Neuronal stem cell (in vitro differentiated cells): ENCODE measurements around the gene GATA3.

Experiments
- DNase-seq: peaks from one replicate; pipeline ENCODE4 v3.0.0-alpha.2; 2013; ENCODE audit warnings: low spot score
- H2AFZ ChIP-seq: one replicate; pipeline ENCODE4 v1.6.1; 2013; ENCODE audit warnings: mild to moderate bottlenecking, low read length, inconsistent platforms
- H2AK5ac ChIP-seq: 2 replicates; pipeline ENCODE4 v1.6.1; 2013; ENCODE audit warnings: low read depth, mild to moderate bottlenecking, inconsistent platforms, low read length, moderate library complexity, mixed read lengths
- H2BK120ac ChIP-seq: 2 replicates; pipeline ENCODE4 v1.6.1; 2013; ENCODE audit warnings: low read depth, mild to moderate bottlenecking, inconsistent platforms, low read length, moderate library complexity, mixed read lengths
- H2BK12ac ChIP-seq: one replicate; pipeline ENCODE4 v1.6.1; 2013; ENCODE audit warnings: low read length, inconsistent platforms
- H2BK15ac ChIP-seq: 2 replicates; pipeline ENCODE4 v1.6.1; 2013; ENCODE audit warnings: mild to moderate bottlenecking, low read length, inconsistent platforms, mixed read lengths
- H2BK5ac ChIP-seq: one replicate; pipeline ENCODE4 v1.6.1; 2013; ENCODE audit warnings: inconsistent platforms, mild to moderate bottlenecking, low read length, moderate library complexity
- H3K14ac ChIP-seq: one replicate; pipeline ENCODE4 v1.6.1; 2013; ENCODE audit warnings: low read length, inconsistent platforms
- H3K18ac ChIP-seq: 2 replicates; pipeline ENCODE4 v1.6.1; 2013; ENCODE audit warnings: low read length, inconsistent platforms
- H3K23ac ChIP-seq: 2 replicates; pipeline ENCODE4 v1.6.1; 2013; ENCODE audit warnings: low read depth, mild to moderate bottlenecking, mixed read lengths, low read length, inconsistent platforms; ENCODE audit not compliant: poor library complexity
- H3K27ac ChIP-seq: replicated peaks from 3 replicates; pipeline ENCODE4 v1.5.1; 2013; ENCODE audit warnings: low read length, inconsistent platforms
- H3K27me3 ChIP-seq, 3 experiments: 2 replicates each; pipeline ENCODE4 v1.6.1; 2013; ENCODE audit warnings: low read length in 3 of 3, mild to moderate bottlenecking in 2 of 3, inconsistent platforms in 1 of 3, low read depth in 1 of 3, mixed read lengths in 1 of 3, moderate library complexity in 1 of 3; ENCODE audit not compliant: control insufficient read depth in 3 of 3, insufficient read depth in 3 of 3
- H3K36me3 ChIP-seq, 2 donors: replicated peaks in 1 of 2; 2 replicates each; pipeline ENCODE4 v1.6.1; 2013; ENCODE audit warnings: low read length in 2 of 2; ENCODE audit not compliant: control insufficient read depth in 2 of 2, insufficient read depth in 2 of 2
- H3K4ac ChIP-seq: 2 replicates; pipeline ENCODE4 v1.6.1; 2013; ENCODE audit warnings: inconsistent platforms, mild to moderate bottlenecking, low read length, moderate library complexity
- H3K4me1 ChIP-seq, 2 donors: 1 replicate in 1 of 2; 2 replicates in 1 of 2; pipeline ENCODE4 v1.6.1; 2013; ENCODE audit warnings: low read length in 2 of 2, low read depth in 1 of 2; ENCODE audit not compliant: control insufficient read depth in 2 of 2, insufficient read depth in 1 of 2
- H3K4me2 ChIP-seq: one replicate; pipeline ENCODE4 v1.6.1; 2013; ENCODE audit warnings: mild to moderate bottlenecking, low read length, inconsistent platforms; ENCODE audit not compliant: insufficient read depth, poor library complexity, severe bottlenecking
- H3K4me3 ChIP-seq, 2 donors: 2 replicates each; pipeline ENCODE4 v1.5.1; 2013; ENCODE audit warnings: low read length in 2 of 2, mild to moderate bottlenecking in 2 of 2, inconsistent platforms in 1 of 2, moderate library complexity in 1 of 2
- H3K79me1 ChIP-seq: one replicate; pipeline ENCODE4 v1.6.1; 2013; ENCODE audit warnings: low read depth, mild to moderate bottlenecking, inconsistent platforms, low read length, moderate library complexity
- H3K9ac ChIP-seq: one replicate; pipeline ENCODE4 v1.6.1; 2013; ENCODE audit warnings: mild to moderate bottlenecking, low read depth, low read length, inconsistent platforms; ENCODE audit not compliant: poor library complexity
- H3K9me3 ChIP-seq, 2 donors: replicated peaks in 1 of 2; 2 replicates each; pipeline versions ENCODE3 to v1.6.1; 2013; ENCODE audit warnings: low read length in 2 of 2, mild to moderate bottlenecking in 2 of 2, inconsistent platforms in 1 of 2, low read depth in 1 of 2, mixed read lengths in 1 of 2, moderate library complexity in 1 of 2; ENCODE audit not compliant: control insufficient read depth in 2 of 2, insufficient read depth in 1 of 2
- H4K8ac ChIP-seq: one replicate; pipeline ENCODE4 v1.6.1; 2013; ENCODE audit warnings: low read depth, mild to moderate bottlenecking, inconsistent platforms, low read length, moderate library complexity
- H4K91ac ChIP-seq: one replicate; pipeline ENCODE4 v1.6.1; 2013; ENCODE audit warnings: low read length, low read depth, mild to moderate bottlenecking, inconsistent platforms; ENCODE audit not compliant: poor library complexity
- WGBS, 2 donors: extraction: QIAGEN DNeasy Blood & Tissue Kit; methylation state at CpG; one replicate each; pipeline ENCODE4 v1.1.7; 2013; ENCODE audit warnings: missing lambda C conversion rate in 2 of 2, mixed read lengths in 1 of 2; ENCODE audit not compliant: insufficient read length in 2 of 2, insufficient replicate concordance in 1 of 2; ENCODE audit errors: extremely low coverage in 2 of 2; 5-methylcytosine and 5-hydroxymethylcytosine counted together

Gene GATA3

GRCh38 chr10:8069108-8069507 lies 14.6 kb downstream of the GATA3 start:
- Histone ChIP-seq H2AFZ (no peak overlapping the region), H3K9me3 (no peaks in the 10 kb centered on the region), H3K14ac (no peak overlapping the region), H3K27me3 (peaks cover 0 to 71% (median 4%) of the 10 kb centered on the region in 3 experiments), H3K23ac (no peak overlapping the region), H3K4ac (no peak overlapping the region), H2BK12ac (no peak overlapping the region), H3K18ac (no peak overlapping the region), H3K36me3 (no peaks in the 10 kb centered on the region), H2BK15ac (no peak overlapping the region), H3K4me1 (peaks cover 0 to 7% of the 10 kb centered on the region in 2 donors), H2BK5ac (no peak overlapping the region), H3K27ac (no peak overlapping the region), H4K8ac (no peak overlapping the region), H3K4me2 (no peak overlapping the region), H3K4me3 (no peak overlapping the region), H4K91ac (no peak overlapping the region), H2BK120ac (no peak overlapping the region), H3K79me1 (no peaks in the 10 kb centered on the region), H2AK5ac (no peak overlapping the region), H3K9ac (no peak overlapping the region)
- no peak for DNase-seq
- WGBS, 2 donors: no CpG with 5 or more reads among the region's 7 CpGs

- no peak overlapping the region for H2BK15ac ChIP-seq
- no peak for DNase-seq
- no peak overlapping the region for H3K9ac ChIP-seq
- no peak overlapping the region for H2AFZ ChIP-seq
- no peak overlapping the region for H4K91ac ChIP-seq
- H2AK5ac ChIP-seq: no peak overlapping the region
- no peak overlapping the region for H3K23ac ChIP-seq
- no peak overlapping the region for H3K4ac ChIP-seq
- H3K36me3 ChIP-seq: no peaks in the 10 kb centered on the region
- no peak overlapping the region for H2BK120ac ChIP-seq
- no peak overlapping the region for H2BK5ac ChIP-seq
- peaks cover 0 to 3% of the 10 kb centered on the region in 2 donors for H3K4me1 ChIP-seq
- no peak overlapping the region for H3K18ac ChIP-seq
- no peaks in the 10 kb centered on the region for H3K9me3 ChIP-seq
- no CpG with 5 or more reads among the region's 7 CpGs for WGBS, 2 donors
- H3K14ac ChIP-seq: no peak overlapping the region
- H2BK12ac ChIP-seq: no peak overlapping the region
- no peak overlapping the region for H4K8ac ChIP-seq
- no peaks in the 10 kb centered on the region for H3K79me1 ChIP-seq
- H3K27ac ChIP-seq: no peak overlapping the region
- peaks cover 0 to 67% (median 0%) of the 10 kb centered on the region in 3 experiments for H3K27me3 ChIP-seq
- no peak overlapping the region for H3K4me2 ChIP-seq
- H3K4me3 ChIP-seq: no peak overlapping the region
Measured at GRCh38 chr10:8069627-8070026, 15.1 kb downstream of the GATA3 start.

GRCh38 chr10:8070440-8070839 lies 16.0 kb downstream of the GATA3 start:
- no peak overlapping the region for H3K4ac ChIP-seq
- no peak for DNase-seq
- no peak overlapping the region for H3K27ac ChIP-seq
- H3K4me3 ChIP-seq: no peak overlapping the region
- H3K79me1 ChIP-seq: no peaks in the 10 kb centered on the region
- no peak overlapping the region for H3K23ac ChIP-seq
- H3K4me2 ChIP-seq: no peak overlapping the region
- no peak overlapping the region for H4K8ac ChIP-seq
- H2AK5ac ChIP-seq: no peak overlapping the region
- H2BK120ac ChIP-seq: no peak overlapping the region
- no peaks in the 10 kb centered on the region for H3K36me3 ChIP-seq
- H2BK5ac ChIP-seq: no peak overlapping the region
- no peak overlapping the region for H3K18ac ChIP-seq
- peaks cover 0 to 6% of the 10 kb centered on the region in 2 donors for H3K4me1 ChIP-seq
- no peak overlapping the region for H4K91ac ChIP-seq
- WGBS, 2 donors: no CpG with 5 or more reads among the region's 6 CpGs
- H2AFZ ChIP-seq: no peak overlapping the region
- H3K9me3 ChIP-seq: no peaks in the 10 kb centered on the region
- no peak overlapping the region for H3K9ac ChIP-seq
- H3K27me3 ChIP-seq: peaks cover 0 to 65% (median 0%) of the 10 kb centered on the region in 3 experiments
- H2BK15ac ChIP-seq: no peak overlapping the region
- H3K14ac ChIP-seq: no peak overlapping the region
- no peak overlapping the region for H2BK12ac ChIP-seq

GRCh38 chr10:8071006-8071405 lies 16.5 kb downstream of the GATA3 start:
- H3K27me3 ChIP-seq: peaks cover 0 to 67% (median 0%) of the 10 kb centered on the region in 3 experiments
- no peaks in the 10 kb centered on the region for H3K36me3 ChIP-seq
- H3K4me1 ChIP-seq: peaks cover 0 to 6% of the 10 kb centered on the region in 2 donors
- H4K91ac ChIP-seq: no peak overlapping the region
- no peak overlapping the region for H2AK5ac ChIP-seq
- no peak overlapping the region for H3K23ac ChIP-seq
- H3K79me1 ChIP-seq: no peaks in the 10 kb centered on the region
- no peak overlapping the region for H3K14ac ChIP-seq
- no peaks in the 10 kb centered on the region for H3K9me3 ChIP-seq
- WGBS, 2 donors: no CpG with 5 or more reads among the region's 3 CpGs
- no peak overlapping the region for H3K4me2 ChIP-seq
- H2BK5ac ChIP-seq: no peak overlapping the region
- no peak for DNase-seq
- no peak overlapping the region for H2BK12ac ChIP-seq
- no peak overlapping the region for H3K18ac ChIP-seq
- H3K4ac ChIP-seq: no peak overlapping the region
- H3K4me3 ChIP-seq: no peak overlapping the region
- H2BK15ac ChIP-seq: no peak overlapping the region
- no peak overlapping the region for H3K9ac ChIP-seq
- no peak overlapping the region for H4K8ac ChIP-seq
- no peak overlapping the region for H2BK120ac ChIP-seq
- no peak overlapping the region for H3K27ac ChIP-seq
- no peak overlapping the region for H2AFZ ChIP-seq
